Left lung (tissue), 10 donors: ENCODE results near the gene IL4I1. TPM values are rescaled to one million over a fixed set of nuclear protein-coding genes. Genes with fewer than 3 reads are reported as not detected.
A peak's percentile ranks its signal among the peaks of the same experiment; 100 is the strongest.

Source experiments
- ATAC-seq: fragments of 200-7000 bp; cut with Tn5 transposase; one replicate; pipeline ENCODE4 v1.9.1; 2020; ENCODE audit warnings: moderate library complexity
- DNase-seq, 4 donors: peaks; one replicate each; pipeline ENCODE4 v3.0.0-alpha.2; 2013 to 2020
- H3K27ac ChIP-seq, 2 donors: fragments of 200-600 bp; sonication (generic) in 1 of 2; one replicate each; pipeline versions ENCODE4 v1.5.0 to v1.8.0; 2020 to 2021
- H3K27me3 ChIP-seq, 2 donors: fragments of 200-600 bp; sonication (generic) in 1 of 2; one replicate each; pipeline versions ENCODE4 v1.5.0 to v1.8.0; 2020 to 2021
- H3K36me3 ChIP-seq, 2 donors: fragments of 200-600 bp; sonication (generic) in 1 of 2; one replicate each; pipeline versions ENCODE4 v1.5.0 to v1.8.0; 2020 to 2021
- H3K4me1 ChIP-seq, 2 donors: fragments of 200-600 bp; one replicate each; pipeline ENCODE4 v1.8.0; 2021
- H3K4me3 ChIP-seq, 2 donors: fragments of 200-600 bp; sonication (generic) in 1 of 2; one replicate each; pipeline versions ENCODE4 v1.5.0 to v1.8.0; 2020 to 2021; ENCODE audit warnings: mild to moderate bottlenecking in 1 of 2
- H3K9me3 ChIP-seq, 2 donors: fragments of 200-600 bp; sonication (generic) in 1 of 2; one replicate each; pipeline versions ENCODE4 v1.5.0 to v1.8.0; 2020 to 2021
- CTCF ChIP-seq, 2 donors: fragments of 200-600 bp; sonication (generic) in 1 of 2; IDR thresholded peaks; one replicate each; pipeline versions ENCODE4 v1.5.0 to v1.8.0; 2021; ENCODE audit warnings: antibody characterized with exemption in 2 of 2
- intact Hi-C, 2 donors: fragments of 100-400 bp; cut with DNase I; formaldehyde crosslinking; loops; one replicate each; pipeline versions ENCODE4 v1.11.2 to v1.14.2; 2022
- polyA plus RNA-seq, 6 donors: library from polyadenylated mRNA; unstranded; fragments of 120-200 nt; gene quantifications; one replicate each; pipeline ENCODE4 v1.2.1, GENCODE V29; 2013; ENCODE audit not compliant: insufficient read length in 6 of 6
- total RNA-seq, 2 donors: library from RNA; stranded (reverse); fragmentation: NEBNext Ultra II Directional; extraction: Animal tissue kit (Norgen Biotek cat#: 25700); gene quantifications; one replicate each; pipeline ENCODE4 v1.2.1, GENCODE V29; 2021
- donor health status: DM: no; HTN: yes; CAD: no.
- donor health status: DM: no; HTN: no; CAD: no.

The IL4I1 gene
- total and polyA plus RNA-seq, 8 donors, result 1.1 to 6.5 (median 1.8) TPM

GRCh38 chr19:49887665-49888509, 8.8 kb downstream of the IL4I1 start:
- Histone ChIP-seq H3K4me3 (no peak overlapping the region), H3K27me3 (peaks cover 0 to 12% of the 10 kb centered on the region in 2 donors), H3K4me1 (peaks cover 0 to 12% of the 10 kb centered on the region in 2 donors), H3K36me3 (peaks cover 0 to 53% of the 10 kb centered on the region in 2 donors), H3K27ac (no peak overlapping the region), H3K9me3 (no peaks in the 10 kb centered on the region)
- TF ChIP-seq CTCF (IDR thresholded peaks at IDR 0.05), result no peak
- ATAC-seq, result no peak
- intact Hi-C loops, result no loop called here
- DNase-seq, result no peak

- Histone ChIP-seq H3K36me3 (peaks cover 0 to 61% of the 10 kb centered on the region in 2 donors), H3K9me3 (no peaks in the 10 kb centered on the region), H3K4me1 (peaks cover 0 to 12% of the 10 kb centered on the region in 2 donors), H3K27me3 (peaks cover 0 to 12% of the 10 kb centered on the region in 2 donors), H3K27ac (no peak overlapping the region), H3K4me3 (no peak overlapping the region)
- intact Hi-C loops, result no loop called here
- no peak for TF ChIP-seq CTCF (IDR thresholded peaks at IDR 0.05)
- no peak for DNase-seq
- ATAC-seq, result no peak
These were observed 9.5 kb downstream of the IL4I1 start for GRCh38 chr19:49887037-49887664.

- no peaks in the 10 kb centered on the region for H3K9me3 ChIP-seq
- no peak overlapping the region for H3K4me3 ChIP-seq
- H3K27ac ChIP-seq, result no peak overlapping the region
- H3K36me3 ChIP-seq, result peaks cover 0 to 85% of the 10 kb centered on the region in 2 donors
- no peaks in the 10 kb centered on the region for H3K27me3 ChIP-seq
- ATAC-seq, result no peak
- DNase-seq, result no peak
- no peak for TF ChIP-seq CTCF (IDR thresholded peaks at IDR 0.05)
- H3K4me1 ChIP-seq, result peaks cover 0 to 3% of the 10 kb centered on the region in 2 donors
- intact Hi-C loops, result no loop called here
These were observed 11.9 kb downstream of the IL4I1 start for GRCh38 chr19:49884760-49885159.

GRCh38 chr19:49884109-49884508, 12.6 kb downstream of the IL4I1 start:
- H3K4me3 ChIP-seq, result no peak overlapping the region
- H3K4me1 ChIP-seq, result peaks cover 0 to 10% of the 10 kb centered on the region in 2 donors
- peaks cover 0 to 91% of the 10 kb centered on the region in 2 donors for H3K36me3 ChIP-seq
- no peak overlapping the region for H3K27ac ChIP-seq
- intact Hi-C loops, result no loop called here
- ATAC-seq (no peak), DNase-seq (peak in 1 of 4 donors; percentile 73)
- H3K9me3 ChIP-seq, result no peaks in the 10 kb centered on the region
- no peaks in the 10 kb centered on the region for H3K27me3 ChIP-seq
- no peak for TF ChIP-seq CTCF (IDR thresholded peaks at IDR 0.05)

GRCh38 chr19:49883094-49883493, 13.6 kb downstream of the IL4I1 start:
- no peak for TF ChIP-seq CTCF (IDR thresholded peaks at IDR 0.05)
- H3K4me1 ChIP-seq, result peaks cover 0 to 20% of the 10 kb centered on the region in 2 donors
- H3K36me3 ChIP-seq, result peaks cover 0 to 88% of the 10 kb centered on the region in 2 donors
- intact Hi-C loops, result no loop called here
- H3K9me3 ChIP-seq, result no peaks in the 10 kb centered on the region
- H3K4me3 ChIP-seq, result no peak overlapping the region
- DNase-seq (no peak), ATAC-seq (no peak)
- no peaks in the 10 kb centered on the region for H3K27me3 ChIP-seq
- no peak overlapping the region for H3K27ac ChIP-seq
